ENCODE measurements around the gene RAD50.

DNA sequence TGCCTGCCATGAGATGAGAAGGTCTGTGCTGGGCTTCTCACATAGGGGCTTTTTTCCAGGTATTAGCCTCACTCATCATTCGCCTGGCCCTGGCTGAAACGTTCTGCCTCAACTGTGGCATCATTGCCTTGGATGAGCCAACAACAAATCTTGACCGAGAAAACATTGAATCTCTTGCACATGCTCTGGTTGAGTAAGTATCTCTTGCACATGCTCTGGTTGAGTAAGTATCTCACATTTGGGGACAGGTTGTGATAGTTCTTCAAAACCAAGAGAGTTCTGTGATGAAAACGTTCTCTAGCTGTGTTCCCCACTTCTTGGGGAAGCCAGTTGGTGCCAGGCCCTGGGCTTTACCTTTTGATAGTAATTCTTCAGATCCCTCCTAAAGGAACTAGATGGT is 83.8 kb downstream of the RAD50 start:
- TF ChIP-seq RARB (CRISPR knock-in tag; IDR thresholded peaks at IDR 0.05) (no peak), ZFP30 (CRISPR knock-in tag; IDR thresholded peaks at IDR 0.05) (no peak), OSR1 (CRISPR knock-in tag; IDR thresholded peaks at IDR 0.05) (no peak), ZNF70 (CRISPR knock-in tag; IDR thresholded peaks at IDR 0.05) (no peak), ZNF8 (CRISPR knock-in tag; IDR thresholded peaks at IDR 0.05) (no peak), ZFP3 (CRISPR knock-in tag; IDR thresholded peaks at IDR 0.05) (no peak), CSDC2 (CRISPR knock-in tag; IDR thresholded peaks at IDR 0.05) (no peak)

All from SK-N-SH treated with all-trans-retinoic acid at 6 μM for 48 hours (cell line).